HG03460 (cell line): Measurements from ENCODE around the gene TPD52L2.

Experiments used
- ATAC-seq: cut with Tn5 transposase; IDR thresholded peaks from one replicate; pipeline ENCODE4 v1.9.1; 2021; ENCODE audit not compliant: unreplicated experiment

The TPD52L2 gene

DNA sequence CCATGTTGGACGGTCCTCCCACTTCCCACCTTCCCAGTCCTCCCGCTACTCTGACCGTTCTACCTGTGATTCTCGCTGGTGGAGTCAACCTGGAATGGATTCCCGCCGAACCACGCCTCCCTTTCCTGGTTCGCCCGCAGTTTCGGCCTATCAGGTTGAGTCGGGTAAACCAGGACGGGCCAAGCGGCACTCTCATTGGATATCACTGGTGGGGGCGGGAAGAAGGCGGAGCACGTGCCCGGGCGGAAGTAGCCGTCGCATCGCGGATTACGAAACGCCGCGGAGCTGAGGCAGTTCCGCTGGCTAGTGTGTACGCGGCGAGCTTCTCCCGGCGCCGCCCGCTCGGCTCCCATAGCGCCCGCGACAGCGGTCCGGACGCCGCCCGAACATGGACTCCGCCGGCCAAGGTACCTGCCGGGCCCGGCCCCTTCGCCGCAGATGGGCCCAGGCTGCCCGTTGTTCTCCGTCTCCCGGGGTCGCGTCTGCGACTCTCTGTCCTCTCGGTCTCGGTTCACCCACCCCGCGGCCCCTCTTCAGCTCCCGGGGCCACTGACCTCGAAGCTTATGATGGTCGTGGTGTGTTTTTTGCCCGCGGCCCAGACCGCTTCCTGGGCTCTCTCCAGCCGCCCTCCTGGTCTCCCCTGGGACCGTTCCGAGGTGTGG lies at the start of gene TPD52L2:
TPD52L2 (plus strand) TSS at position 293 of the 663 bp plus-strand sequence; CDS start at position 389, 96 bp downstream.
- ATAC-seq, result peak; percentile 63

DNA sequence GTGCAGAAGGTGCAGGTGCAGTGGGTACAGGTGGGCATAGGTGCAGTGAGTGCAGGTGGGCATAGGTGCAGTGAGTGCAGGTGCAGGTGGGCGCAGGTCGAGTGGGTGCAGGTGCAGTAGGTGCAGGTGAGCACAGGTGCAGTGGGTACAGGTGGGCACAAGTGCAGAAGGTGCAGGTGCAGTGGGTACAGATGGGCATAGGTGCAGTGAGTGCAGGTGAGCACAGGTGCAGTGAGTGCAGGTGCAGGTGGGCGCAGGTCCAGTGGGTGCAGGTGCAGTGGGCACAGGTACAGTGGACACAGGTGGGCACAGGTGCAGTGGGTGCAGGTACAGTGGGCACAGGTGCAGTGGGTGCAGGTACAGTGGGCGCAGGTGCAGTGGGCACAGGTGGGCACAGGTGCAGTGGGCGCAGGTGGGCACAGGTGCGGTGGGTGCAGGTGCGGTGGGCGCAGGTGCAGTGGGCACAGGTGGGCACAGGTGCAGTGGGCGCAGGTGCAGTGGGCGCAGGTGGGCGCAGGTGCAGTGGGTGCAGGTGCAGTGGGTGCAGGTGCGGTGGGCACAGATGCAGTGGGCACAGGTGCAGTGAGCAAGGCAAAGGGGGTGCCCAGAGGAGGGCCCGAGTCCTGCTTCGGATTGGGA lies 49.3 kb upstream of the TPD52L2 start:
- ATAC-seq, result no peak

DNA sequence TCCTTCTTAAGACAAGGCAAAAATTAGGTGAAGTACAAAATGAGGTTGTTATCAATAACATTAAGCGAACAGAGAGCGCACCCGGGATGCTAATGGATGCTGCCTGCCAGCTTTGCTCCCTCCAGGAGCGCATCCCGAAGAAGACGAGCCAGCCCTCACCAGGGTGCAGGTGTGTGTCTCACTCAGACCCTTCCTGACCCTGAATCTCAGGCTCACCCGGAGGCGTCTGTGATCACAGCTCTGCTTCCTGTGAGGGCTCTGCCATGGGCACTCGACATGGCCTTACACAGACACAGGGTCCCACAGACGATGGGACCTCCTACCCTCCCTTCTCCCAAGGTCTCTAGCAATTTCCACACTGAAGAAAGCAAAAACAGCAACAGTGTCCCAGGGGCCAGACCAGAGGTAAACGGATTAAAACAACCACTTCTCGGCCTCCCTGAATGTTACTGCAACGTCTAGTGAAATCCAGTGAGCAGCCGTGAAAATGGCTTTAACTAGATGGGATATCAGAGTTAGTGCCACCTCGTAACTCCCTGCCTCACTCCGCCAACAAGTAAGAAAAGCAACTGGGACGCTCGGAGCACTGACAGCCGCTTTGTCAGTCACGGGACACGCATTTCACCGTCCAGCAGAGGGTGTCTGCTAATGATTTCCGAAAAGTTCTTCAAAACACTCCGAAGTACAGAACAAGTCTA lies 45.7 kb upstream of the TPD52L2 start:
- ATAC-seq, result no peak

DNA sequence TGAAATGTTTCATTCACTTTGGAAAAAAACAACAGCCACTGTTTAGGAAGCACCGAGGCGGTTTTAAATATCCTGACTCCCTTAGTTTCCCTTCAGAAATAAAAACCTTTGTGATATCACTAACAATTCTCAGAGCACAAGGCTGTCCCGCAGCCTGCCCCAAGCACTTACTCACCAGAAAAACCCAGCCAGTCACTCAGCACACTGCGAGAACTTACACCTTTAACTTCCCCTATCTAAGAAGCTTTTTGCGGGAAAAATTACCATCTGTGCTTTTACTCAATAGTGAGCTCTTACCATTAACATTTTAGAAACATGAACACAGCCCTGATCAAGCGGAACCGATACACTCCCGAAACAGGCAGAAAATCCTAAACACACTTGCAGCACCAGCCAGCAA lies 43.3 kb upstream of the TPD52L2 start:
- ATAC-seq, result no peak

DNA sequence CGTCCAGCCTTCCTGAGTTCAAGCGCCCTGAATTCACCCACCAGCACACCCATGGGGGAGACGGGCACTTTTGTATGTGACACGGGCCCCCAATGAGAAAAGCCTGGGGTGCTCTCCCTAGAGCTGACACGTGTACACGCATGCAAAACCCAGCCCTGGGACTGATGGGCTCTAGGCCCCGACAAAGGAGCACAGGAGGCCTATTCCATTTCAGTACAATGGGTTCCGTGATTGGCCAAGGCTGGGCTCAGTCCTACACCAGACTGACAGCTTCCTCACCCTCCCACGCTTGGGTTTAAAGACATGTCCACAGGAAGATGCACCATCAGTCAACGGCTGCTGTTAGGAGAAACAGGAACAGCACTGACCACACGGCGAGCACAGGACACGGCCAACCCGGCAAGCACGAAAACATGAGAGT lies 42.8 kb upstream of the TPD52L2 start:
- no peak for ATAC-seq

DNA sequence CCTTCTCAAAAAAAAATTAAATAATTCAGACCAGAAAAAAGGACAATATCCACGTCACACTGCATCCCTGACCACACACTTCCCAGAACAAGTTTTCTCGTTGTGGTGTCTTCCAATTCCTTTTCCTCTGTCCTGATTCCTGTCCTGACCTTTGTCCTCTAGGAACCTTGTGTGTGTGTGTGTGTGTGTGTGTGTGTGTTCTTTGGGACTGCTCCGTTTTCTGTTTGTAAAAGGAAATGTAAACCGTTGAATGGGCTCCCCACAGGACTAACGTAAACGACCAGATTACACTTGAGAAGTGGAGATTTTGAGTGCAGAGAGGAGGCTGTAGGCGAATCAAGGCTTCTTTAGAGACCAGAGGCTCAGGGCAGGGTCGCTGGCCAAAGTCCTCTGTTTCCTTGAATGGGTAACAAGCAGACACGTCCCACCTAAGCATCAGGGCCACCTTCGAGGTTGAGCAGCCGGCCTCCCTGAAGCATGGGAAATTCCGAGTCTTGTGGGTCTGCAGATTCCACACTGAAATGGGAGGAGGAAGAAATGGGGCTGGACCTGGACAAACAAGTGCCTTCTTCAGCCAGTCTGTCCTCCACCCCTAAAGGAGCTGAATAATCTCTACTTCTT lies 41.3 kb upstream of the TPD52L2 start:
- ATAC-seq, result no peak

DNA sequence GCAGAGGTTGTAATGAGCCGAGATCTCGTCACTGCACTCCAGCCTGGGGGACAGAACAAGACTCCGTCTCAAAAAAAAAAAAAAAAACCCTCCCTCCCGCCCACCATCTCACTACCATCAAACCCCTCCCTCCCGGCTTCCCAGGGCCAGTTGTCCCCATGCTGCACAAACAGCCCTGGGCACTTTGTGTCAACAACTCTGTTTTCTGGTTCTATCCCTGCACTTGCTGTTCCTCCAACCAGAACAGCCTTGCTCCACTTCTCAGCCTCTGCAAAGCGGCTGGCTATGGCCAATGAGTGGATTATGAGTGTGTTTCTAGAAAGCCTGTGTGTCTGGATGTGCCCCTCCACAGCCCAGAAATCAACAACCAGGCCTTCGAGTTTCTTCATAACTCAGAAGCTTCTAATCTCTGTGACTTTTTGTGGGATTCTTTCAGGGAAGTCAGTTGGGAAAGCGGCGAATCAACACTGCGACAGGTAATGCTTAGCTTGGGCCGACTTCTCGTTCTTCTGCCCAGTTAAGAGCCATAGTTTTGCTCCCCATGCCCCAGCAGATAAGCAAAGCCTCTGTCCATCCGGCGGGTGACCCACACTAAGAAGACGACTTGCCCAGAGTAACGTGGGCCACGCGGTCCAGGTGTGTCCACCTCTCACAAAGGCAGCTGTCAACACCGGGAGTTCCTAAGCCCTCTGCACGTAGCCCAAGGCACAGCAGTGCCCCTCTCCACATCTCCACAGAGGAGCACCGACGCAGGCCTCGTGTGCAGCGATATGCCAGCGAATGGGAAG lies 39.5 kb upstream of the TPD52L2 start:
- no peak for ATAC-seq

DNA sequence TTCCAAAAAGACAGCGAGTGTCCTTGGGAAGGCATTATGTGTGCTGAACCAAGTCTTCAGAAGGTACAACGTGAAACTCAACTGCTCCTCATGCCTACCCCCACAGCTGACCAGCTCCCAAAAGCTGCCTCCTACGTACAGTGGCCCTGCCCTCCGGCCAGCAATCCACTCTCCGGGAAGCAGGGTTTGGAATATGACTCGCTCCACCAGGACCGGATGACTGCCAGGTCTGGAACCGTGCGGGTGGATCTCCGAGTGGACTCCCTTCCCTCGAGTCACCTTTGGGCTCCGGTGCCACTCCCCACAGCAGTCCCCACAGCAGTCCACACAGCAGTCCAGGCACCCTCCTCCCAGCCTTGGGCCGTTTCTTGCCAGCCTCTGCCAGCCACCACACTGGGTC lies 38.3 kb upstream of the TPD52L2 start:
- no peak for ATAC-seq

DNA sequence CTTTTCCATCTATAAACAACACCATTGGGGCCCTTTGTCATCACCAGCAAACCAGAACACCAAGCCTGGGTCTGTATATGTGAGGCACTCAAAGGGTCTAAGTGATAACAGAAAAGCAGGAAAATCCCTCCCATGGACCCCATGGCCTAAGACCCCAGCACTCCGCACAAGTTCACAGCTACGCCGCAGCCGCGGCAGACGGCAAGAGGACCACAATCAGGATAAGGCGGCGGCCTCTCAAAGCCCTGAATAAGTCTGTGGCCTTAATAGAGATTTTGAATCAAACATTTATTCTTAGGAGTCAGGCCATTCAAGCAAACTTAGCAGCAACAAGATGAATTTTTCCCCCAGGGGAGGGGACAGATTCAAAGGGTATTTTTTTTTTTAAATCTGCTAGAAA lies 36.9 kb upstream of the TPD52L2 start:
- ATAC-seq, result no peak

DNA sequence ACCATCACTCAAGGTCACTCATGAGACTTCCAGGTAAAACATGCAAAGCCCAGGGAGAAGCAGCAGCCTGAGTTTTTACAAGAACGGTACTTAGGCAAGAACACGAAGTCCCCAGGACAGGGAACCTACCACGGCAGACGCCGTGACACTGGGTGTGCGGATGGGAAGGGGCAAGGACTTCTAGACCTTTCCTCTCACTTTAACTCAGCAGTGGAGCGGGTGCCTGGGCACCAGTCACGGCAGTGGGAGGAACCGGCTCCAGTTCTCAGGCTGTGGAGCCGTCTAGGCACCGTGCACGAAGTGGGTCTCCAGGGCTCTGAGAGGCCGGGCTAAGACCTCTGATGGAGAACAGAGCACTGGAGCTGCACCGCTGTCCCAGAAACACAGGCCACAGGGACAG lies 36.5 kb upstream of the TPD52L2 start:
- no peak for ATAC-seq

DNA sequence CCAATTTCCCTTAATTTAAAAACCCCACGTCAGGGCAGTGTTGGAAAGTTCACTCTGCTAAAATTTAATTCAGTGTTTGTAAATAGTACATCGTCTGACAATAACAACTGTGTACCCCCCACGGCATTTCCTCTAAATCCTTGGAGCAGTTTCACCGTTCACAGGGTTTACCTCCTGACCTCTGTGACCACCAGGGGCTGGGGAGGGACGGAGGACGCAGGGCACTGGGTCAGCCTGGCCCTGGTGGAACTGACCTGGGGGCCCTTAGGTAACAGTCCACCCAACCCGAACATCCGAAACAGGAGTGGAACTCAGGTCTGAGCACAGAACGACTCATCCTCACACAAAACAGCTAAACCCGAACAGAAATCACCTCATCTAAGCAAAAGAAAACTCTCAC lies 36.1 kb upstream of the TPD52L2 start:
- ATAC-seq, result no peak

DNA sequence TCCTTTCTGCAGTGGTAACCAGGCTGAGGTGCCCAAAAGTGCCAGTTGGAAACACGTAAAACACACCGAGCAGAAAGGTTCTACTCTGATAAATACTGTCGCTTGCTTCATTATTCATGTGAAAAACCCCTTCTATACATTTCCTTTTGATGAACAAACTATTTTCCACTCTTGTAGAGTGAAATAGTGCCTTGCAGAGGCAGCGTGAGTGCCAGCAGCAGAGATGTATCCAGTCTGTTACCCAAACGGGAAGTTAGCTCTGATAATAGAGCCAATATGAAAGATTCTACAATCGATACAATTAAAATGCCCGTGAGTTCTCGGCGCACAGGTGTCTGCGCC lies 35.5 kb upstream of the TPD52L2 start:
- no peak for ATAC-seq

DNA sequence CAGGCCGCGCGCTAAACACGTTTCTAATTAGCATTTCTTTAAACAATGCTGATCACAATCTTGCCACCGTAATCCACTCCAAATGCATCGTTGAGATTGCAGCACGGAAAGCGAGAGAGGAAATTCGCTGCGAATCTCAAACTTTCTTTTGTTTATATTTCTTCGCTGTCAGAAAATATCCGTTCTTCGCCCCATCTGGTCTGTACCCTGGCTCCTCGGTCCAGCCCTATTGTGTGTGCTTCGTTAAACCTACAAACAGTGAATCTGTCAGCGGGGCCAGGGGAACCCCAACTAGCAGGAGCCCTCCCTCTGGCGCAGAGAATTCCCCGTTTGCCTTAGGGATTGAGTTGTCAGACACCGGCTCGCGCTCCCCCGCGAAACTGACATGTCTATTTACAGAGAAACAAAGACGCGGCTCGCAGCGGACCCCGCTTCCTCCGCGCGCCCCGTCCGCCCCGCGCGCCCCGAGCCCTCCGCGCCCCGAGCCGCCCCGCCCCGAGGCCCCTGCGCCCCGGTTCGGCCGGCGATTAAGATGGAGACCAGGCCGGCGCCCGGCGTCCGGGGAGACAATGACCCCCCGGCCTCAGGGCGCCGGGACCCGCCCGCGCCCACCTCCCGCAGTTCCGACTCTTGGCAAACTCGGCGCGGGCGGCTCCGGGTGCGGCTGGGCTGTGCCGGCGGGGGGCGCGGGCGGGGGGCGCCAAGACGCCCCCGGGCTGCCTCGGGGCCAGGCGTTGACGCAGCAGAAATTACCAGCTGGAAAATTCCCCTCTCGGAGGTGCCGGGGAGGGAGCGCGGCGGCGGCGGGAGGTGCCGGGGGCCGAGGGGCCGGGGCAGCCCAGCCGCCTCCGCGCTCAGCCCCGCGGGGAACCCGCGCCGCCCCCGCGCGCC lies 34.9 kb upstream of the TPD52L2 start:
- ATAC-seq, result no peak

DNA sequence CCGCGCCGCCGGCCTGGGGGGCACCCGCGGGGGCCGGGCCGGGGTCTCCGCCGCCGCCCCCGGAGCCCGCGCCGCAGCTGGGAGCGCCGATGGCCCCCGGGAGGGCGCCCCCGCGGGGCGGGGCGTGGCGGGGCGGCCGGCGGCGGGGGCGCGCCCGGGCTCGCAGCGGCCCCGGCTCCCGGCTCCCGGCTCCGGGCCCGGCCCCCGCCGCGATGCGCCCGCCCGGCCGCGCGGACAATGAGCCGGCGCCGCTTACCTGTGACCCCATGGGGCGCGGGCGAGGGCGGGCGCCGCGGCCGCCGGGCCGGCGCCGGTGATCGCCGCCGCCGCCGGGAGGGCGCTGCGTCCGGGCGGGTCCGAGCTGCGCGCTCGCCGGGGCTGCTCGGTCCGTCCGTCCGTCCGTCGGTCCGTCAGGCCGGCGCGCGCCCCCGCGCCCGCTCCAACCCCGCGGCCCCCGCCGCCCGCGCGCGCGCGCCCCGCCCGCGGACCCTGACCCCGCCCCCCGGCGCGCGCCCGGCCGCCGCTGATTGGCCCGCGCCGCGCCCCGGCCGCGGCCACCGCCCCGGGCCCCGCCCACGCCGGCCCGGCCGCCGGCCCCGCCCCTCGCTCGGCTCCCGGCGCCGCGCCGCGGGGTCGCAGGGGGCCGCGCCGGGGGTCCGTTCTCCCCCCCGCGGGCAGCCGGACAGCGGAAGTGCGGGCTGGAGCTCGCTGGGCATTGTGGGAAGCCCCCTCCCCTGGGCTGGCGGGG lies 34.1 kb upstream of the TPD52L2 start, which contains the start of gene ZBTB46:
ZBTB46 (minus strand) TSS at position 424 of the 748 bp plus-strand sequence. CDS start 40,507 bp downstream, outside the sequence.
- no peak for ATAC-seq

DNA sequence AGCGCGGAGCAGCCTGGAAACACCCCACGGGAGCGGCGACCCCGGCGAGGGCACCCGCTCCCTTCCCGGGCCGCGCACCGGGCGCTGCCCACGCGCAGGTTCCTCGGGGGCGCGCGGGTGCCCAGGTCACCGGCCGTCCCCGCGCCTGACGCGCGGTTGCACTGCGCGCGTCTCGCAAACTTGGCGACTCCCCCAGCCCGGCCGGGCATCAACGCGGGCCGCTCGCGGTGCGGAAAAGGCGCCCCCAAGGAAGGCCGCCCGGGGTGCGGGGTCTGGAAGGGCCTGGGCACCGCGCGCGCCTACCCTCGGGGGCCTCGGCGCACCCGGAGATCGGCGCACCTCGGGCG lies 33.5 kb upstream of the TPD52L2 start:
- ATAC-seq, result no peak

DNA sequence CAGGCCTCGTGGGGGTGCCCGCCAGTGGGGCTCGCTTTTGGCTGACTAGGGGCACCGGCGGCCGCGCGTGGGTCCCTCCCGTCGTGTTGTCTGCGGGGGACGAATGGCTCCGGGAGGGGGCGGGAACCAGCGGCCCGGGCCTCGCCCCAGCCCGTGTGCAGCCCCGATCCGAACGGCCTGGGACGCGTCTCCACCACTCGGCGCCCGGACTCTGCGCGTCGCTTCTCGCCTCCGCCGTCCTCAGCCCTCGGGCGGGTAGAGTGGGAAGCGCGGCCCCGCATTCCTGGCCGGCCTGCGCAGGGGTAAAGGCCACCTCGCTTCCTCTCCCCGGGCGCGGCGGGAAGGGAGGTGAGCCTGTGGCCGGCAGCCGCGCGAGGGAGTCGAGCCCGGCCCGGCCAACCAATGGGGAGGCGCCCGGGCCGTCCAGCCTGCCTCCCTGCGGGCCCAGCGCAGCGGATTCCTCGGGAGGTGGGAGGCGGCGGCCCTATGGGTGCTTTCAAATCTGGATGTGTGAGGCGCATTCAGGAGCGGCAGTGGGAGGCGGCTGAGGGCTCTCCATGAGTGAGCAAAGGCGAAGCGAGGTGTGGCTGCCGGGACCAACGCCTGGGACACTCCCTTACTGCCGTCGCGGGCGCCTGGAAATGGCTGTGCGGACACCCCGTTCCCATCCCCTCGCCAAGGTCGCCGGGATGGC lies 32.9 kb upstream of the TPD52L2 start:
- ATAC-seq, result no peak

DNA sequence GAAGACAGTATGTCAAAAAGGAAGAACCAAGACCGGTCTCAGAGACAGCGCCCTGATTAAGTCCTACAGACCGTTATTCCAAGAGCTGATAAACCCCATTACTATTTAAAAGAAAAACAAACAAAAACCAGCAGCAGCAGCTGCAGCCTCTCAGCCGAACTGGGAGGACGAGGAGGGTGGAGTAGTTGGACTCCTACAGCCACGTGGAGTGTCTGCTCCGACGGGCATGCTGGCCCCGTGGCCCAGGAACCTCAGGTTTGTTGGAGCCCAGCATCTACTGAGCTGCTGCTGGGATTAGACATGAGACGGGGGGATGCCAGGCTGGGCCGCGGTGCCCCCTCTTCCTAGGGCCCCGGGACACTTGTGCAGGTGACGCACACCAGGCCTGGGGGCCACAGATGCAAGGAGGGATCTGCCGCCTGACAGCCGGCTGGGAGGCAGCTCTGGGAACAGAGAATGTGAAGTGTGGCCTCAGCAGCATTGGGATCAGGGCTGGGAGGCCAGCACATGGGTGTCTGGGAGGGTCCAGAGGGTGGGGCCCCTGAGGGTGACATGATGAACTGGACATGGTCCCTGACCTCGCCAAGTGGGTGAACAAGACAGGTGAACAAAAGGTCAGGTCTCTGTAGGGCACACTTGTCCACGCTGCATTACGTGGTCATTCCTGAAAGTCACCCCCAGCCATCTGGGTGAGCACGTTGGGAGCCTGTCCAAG lies 31.1 kb upstream of the TPD52L2 start:
- ATAC-seq, result no peak

DNA sequence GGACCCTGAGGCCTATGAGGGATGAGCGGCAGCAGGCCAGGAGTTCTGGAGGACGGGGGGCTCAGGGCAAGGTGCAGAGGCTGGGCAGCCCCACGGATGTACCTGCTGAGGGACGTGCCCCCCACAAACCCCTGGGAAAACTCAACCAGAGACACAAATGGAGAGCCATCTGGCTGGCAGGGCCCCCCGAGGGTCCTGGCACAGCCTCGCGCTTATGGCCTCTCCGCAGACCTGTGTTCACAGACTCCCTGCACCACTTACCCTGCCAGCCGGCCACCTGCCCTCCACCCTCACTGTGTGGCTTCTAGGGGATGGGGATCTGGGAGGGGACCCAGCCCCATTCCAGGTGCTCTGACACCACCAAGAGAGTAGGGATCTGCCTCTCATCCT lies 30.6 kb upstream of the TPD52L2 start:
- no peak for ATAC-seq
